Fibroblast of pulmonary artery (primary cell): Measurements from ENCODE around the gene CHMP6.

ENCODE experiments used
- DNase-seq: peaks from one replicate; pipeline ENCODE4 v3.0.0-alpha.2; 2010; ENCODE audit warnings: low read depth
- H3K4me3 ChIP-seq: replicated peaks from 2 replicates; pipeline ENCODE4 v1.5.1; 2011; ENCODE audit warnings: low read depth, mild to moderate bottlenecking, control low read depth, low read length, moderate library complexity
- TF ChIP-seq, protein P1 (sequence below): IDR thresholded peaks from 2 replicates; pipeline ENCODE4 v1.5.1; 2011; ENCODE audit warnings: mild to moderate bottlenecking, control low read depth, low read length, inconsistent platforms; ENCODE audit errors: missing control alignments

CHMP6 gene

DNA sequence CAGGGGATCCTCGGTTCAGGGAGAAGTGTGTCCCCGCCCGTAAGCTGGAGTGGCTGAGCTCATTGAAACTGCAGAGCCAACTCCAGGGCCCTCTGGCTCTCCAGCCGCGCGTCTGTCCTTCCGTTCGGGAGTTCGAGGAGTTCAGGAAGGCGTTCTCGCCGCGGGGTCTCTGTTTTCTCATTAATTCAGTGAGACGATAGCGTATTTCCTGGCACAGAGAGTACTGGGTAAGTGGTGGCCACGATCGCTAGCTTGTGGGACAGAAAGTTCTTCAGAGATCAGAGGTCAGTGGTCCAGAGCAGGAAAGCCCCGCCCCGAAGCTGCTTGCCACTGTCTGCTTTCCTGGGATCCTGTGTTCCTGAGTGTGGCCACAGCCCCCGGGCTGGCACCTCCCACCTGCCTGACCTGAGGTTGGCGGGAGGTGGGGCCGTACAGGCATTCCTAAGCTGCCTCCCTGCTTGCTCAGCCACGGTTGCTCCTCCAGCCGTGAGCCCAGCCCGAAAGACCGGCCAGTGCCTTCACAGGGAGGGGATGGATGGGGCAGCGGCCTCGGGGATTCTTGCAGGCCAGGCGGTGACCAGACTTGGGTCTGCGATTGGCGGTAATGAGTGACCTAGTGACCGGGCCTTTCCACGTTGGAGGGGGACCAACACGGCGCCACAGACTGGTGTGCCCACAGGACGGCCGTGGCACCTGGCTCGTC, 52.2 kb downstream of the CHMP6 start:
- DNase-seq: no peak
- TF ChIP-seq, protein P1, sequence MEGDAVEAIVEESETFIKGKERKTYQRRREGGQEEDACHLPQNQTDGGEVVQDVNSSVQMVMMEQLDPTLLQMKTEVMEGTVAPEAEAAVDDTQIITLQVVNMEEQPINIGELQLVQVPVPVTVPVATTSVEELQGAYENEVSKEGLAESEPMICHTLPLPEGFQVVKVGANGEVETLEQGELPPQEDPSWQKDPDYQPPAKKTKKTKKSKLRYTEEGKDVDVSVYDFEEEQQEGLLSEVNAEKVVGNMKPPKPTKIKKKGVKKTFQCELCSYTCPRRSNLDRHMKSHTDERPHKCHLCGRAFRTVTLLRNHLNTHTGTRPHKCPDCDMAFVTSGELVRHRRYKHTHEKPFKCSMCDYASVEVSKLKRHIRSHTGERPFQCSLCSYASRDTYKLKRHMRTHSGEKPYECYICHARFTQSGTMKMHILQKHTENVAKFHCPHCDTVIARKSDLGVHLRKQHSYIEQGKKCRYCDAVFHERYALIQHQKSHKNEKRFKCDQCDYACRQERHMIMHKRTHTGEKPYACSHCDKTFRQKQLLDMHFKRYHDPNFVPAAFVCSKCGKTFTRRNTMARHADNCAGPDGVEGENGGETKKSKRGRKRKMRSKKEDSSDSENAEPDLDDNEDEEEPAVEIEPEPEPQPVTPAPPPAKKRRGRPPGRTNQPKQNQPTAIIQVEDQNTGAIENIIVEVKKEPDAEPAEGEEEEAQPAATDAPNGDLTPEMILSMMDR: no peak
- H3K4me3 ChIP-seq: no peak overlapping the region

DNA sequence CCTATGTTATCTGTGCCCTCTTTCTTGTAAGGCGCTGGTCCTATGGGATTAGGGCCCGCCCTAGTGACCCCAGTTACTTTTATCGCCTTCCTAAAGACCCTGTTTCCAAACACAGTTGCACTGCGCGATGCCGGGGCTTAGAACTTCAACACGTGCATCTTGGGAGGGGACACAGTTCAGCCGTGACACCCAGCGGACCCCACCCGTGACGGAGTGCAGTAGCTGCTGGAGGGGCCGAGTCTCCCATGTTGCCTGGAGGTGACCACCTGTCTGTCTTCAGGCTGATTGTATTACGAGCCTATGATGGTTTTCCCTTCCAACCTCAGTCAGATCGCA, 52.8 kb downstream of the CHMP6 start:
- no peak for DNase-seq
- no peak overlapping the region for H3K4me3 ChIP-seq
- TF ChIP-seq, protein P1: no peak

DNA sequence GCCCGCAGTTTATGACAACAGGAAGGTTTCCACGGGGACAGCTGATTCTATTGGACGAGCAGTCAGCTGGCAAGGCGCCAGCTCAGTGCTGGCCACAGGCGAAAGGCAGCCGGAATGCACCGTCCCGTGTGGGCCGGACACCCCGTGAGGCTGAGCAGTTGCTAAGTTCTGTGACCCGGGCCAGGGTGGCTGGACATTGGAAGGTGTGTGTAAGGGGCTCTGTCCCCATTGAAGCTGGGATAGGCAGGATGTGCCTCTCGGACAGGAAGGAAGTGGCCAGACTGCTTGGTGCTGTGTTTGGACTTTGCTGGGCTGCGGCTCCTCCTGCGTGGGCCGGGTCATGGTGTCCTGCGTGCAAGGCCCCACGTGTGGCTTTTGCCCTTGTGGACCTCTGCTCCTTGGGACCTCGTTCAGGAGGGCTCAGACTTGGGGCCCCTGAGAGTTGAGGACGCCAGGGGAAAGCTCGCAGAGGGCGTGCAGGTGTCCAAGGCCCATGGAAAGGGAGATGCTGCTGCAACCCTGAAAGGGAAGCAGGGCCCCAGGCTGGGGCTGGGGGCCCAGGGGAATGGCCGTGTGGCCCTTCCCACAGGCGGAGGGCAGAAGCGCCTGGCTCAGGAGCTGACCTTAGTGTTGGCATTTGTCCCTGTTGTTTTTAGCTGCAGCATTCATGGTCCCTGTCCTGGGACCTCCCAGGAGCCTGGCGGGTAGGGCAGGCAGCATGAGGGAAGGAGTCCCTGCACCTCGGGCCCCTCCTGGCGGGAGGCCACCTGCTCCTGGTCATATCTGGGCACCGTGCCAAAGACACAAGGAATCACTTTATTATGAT, 53.3 kb downstream of the CHMP6 start:
- DNase-seq: peak; percentile 80
- no peak overlapping the region for H3K4me3 ChIP-seq
- TF ChIP-seq, protein P1: no peak

DNA sequence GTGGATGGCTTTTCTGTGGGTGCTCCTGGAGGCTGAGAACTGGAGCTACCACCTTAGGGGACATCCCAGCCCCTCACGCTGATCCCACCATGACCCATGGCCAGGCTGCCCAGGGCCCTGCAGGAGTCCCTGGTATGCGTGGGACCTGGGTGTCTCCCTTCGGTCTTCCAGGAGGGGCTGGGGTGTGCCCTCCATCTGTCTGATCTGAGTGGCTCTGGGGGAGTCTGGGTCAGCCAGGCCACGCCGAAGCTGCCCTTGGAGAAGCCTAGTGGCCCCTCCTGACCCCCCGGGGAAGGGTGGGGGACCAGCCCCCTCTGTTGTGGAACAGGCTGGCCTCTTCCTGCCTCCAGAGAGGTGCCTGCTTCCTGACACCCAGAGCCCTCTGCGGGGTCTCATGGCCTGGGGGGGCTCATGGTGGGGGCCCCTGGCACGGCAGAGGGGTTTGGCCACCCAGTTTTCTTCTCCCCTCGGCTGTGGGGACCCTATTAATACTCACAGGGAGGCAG, 54.0 kb downstream of the CHMP6 start:
- no peak for DNase-seq
- H3K4me3 ChIP-seq: no peak overlapping the region
- TF ChIP-seq, protein P1: no peak

DNA sequence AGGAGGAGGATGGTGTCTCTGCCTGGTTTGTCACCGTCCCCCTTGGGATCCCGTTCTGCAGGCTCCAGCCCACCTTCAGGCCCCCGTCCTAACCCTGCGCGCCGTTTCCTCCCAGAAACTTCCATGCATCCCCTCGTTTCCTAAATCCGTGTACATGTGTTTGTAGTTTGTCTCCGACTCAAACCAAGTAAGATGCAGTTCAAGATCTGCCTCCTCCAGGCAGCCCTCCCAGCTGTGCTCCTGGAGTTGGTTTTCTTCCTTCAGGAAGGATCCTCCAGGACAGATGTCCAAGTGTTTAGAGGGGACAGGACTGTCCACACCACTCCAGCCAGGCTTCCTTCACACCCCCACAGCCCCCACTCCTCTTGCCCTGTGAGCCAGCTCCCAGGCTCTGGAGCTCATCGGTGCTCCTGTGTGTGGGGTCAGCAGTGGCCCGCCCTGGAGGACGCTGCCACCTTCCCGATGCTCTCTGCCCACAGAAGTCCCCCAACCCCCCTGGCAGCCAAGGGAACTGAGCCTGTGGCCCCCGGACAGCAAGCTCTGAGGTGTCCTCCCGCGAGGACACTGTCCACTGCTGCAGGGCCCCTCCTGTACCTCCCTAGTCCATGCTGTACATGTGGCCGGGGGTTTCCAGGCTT, 54.6 kb downstream of the CHMP6 start:
- no peak for DNase-seq
- TF ChIP-seq, protein P1: no peak
- H3K4me3 ChIP-seq: no peak overlapping the region

DNA sequence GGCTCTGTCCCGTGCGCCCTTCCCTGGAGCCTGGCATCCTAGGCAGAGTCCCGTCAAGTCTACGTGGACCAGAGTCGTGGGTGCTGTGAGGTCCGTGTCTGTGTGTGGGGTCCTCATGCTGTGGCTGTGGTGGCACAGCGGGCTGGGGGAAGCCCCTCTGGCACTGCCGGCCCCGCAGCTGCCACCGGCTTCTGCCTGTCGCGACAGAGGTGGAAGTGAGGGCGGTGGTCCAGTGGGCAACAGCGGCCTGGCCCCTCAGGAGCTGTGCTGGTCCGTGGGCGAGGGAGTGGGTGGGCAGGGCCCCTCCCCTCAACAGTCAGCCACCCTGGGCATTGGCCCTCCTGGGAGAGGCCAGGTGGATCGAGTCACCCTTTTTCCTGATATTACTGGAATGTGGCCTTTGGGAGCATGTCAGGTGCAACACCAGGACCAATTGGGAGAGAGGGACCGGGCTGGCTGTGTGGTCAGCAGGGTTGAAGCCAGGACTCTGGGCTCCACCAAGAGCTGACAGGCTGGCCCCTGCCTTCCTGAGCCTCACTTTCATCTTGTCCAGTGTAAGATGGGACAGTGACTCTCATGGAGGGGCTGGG, 55.2 kb downstream of the CHMP6 start:
- TF ChIP-seq, protein P1: no peak
- no peak overlapping the region for H3K4me3 ChIP-seq
- no peak for DNase-seq
